Ecto neural progenitor cell (in vitro differentiated cells): ENCODE results near the gene RASL11A.
"Not testable (repeated sequence)": the region's sequence is repeated elsewhere in the genome, so short reads cannot be mapped to it uniquely, and the experiment has no call there.

Experiments used
- DNase-seq: peaks from one replicate; pipeline ENCODE4 v3.0.0-alpha.2; 2018; ENCODE audit warnings: low spot score

Gene RASL11A

DNA sequence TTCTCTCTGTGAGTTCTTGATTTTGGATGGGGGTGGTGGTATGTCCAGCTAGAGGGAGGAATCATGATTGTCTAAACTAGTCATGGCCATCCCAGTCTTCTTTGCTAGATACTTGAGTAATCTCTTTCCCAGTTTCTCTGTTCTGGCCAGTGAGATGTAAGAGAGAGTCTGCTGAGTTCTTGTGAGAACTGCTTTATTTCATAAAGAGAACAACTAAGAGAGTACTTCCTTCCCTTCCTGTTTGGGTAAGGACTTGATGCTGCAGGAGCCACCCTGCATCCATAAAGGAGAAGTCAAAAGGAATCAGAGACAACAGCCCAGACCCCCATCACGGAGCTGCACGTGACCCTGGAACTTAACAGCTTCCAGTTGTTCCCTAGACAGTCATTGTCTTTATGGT lies 3.0 kb upstream of the RASL11A start:
- DNase-seq: no peak

DNA sequence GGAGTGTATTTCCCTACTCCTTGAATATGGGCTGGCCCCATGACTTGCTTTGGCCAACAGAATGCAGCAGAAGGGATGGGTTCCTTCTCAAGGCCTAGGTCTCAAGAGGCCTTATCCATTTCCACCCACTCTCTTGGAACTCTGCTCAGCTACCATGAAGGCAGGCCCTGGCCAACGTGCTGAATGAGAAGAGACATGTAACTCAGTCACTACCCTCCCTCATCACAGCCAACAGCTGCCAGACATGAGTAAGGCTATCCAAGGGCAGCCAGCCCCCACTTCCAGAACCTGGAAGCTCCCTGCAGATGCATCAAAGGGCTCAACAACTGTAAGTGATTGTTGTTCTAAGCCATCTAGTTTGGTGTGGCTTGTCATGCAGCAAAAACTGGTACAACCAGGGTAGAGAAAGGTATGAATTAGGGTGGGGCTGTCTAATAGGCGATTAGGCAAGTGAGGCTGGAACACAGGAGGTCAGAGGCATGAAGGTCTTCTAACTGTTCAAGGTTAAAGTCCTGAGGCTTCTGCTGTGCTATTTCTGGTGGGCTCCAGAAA lies 1.4 kb upstream of the RASL11A start:
- no peak for DNase-seq

DNA sequence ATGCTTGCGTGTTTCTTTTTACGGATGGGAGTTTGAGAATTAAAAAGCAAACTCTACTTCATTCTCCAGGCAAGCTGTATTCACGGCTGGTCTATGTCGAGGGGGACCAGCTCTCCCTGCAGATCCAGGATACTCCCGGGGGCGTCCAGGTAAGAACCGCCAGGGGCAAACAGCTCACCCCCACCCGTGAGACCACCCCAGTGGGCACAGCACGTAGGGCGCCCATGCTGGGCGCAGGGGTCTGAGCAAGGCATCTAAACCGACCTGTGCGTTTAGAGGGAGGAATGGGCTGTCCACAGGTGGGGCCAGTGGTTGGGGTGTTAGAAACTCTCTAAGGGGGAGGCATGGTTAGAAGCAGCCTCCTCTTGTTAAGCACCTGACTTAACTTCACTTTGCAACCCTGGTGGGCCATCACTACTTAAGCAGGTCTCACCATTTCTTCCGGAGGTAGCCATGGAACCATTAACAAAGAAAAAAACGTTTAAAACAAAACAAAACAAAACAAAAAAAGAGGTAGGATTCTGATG lies 1.0 kb downstream of the RASL11A start:
- no peak for DNase-seq

GRCh38 chr13:27273658-27274425 lies 3.2 kb downstream of the RASL11A start:
- no peak for DNase-seq

DNA sequence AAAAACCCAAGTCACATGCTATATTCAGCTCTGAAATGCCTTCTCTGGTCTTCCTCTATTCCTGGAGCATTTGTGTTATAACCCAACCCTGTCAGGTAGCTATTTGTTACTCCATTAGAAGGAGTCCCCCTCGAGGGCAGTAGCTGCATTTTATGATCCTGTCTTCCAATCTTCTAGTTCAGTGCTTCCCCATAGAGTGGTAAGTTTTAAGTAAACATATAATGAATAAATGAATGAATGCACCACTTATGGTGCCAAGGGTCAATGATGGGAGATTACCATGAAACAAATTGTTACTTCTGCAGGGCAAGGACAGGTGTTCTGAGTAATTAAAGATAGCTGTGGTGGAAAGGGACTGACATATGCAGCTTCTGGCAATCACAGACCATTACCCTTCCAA lies 4.0 kb downstream of the RASL11A start:
- DNase-seq: no peak

GRCh38 chr13:27276188-27276587 lies 5.6 kb downstream of the RASL11A start:
- no peak for DNase-seq

GRCh38 chr13:27279506-27279905 lies 8.9 kb downstream of the RASL11A start:
- no peak for DNase-seq

DNA sequence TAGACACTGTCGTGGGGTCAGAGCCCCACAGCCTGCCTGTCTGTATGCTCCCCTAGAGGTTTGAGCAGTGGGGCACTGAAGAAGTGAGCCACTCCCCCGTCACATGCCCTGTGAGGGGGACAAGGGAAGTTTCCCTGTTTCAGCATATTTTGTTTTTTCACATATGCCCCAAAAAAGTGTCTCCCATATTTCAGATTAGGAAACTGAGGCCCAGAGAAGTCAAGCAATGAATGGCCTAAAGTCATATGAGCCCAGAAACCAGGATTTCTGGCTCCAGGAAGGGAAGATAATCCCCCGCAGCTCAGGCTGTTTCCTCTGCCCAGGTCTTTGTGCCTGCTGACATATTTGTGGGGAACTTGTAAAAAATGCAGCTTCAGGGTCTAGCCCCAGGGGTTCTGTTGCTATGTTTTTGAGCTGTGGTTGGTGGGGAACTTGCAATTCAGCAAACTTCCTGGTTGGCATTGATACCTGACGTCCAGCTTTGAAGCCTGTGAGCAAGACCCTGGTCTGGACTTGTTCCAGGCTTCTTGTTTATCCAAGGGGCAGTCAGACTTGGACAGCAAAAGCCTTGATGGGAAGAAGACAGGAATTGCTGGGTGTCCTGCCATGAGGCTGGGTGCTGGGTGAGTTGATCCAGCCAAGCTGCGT lies 9.5 kb downstream of the RASL11A start:
- no peak for DNase-seq

DNA sequence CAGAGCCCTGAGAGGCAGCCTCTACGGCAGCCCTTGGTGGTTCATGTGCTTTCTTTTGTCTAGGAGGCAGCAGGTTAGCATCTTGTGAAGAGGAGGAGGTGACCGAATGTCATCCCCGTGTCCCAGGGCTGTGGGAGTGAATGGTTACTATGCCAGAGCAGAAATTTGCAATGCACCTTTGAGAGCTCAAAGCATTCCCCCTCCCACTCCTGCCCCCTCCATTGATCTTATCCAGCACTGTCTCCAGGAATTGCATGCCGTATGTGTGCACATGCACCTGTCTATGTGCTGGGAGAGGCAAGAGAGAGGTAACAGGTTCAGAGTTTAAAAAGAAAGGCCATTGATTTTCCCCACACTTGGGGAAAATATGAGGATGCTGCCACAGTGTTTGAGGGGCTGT lies 10.2 kb downstream of the RASL11A start:
- DNase-seq: no peak

DNA sequence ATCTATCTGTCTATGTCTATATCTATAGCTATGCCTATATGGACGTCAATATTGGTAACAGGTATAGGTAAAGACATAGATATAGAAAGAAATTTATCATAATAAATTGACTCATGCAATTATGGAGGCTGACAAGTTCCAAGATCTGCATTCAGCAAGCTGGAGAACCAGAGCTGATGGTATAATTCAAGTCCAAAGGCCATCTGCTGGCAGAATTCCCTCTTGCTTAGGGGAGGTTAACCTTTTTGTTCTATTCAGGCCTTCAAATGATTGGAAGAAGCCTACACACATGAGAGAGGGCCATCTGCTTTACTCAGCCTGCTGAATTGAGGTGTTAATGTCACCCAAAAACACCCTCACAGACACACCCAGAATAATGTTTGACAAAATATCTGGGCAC lies 10.8 kb downstream of the RASL11A start:
- no peak for DNase-seq

GRCh38 chr13:27283906-27284493 lies 13.4 kb downstream of the RASL11A start:
- no peak for DNase-seq

DNA sequence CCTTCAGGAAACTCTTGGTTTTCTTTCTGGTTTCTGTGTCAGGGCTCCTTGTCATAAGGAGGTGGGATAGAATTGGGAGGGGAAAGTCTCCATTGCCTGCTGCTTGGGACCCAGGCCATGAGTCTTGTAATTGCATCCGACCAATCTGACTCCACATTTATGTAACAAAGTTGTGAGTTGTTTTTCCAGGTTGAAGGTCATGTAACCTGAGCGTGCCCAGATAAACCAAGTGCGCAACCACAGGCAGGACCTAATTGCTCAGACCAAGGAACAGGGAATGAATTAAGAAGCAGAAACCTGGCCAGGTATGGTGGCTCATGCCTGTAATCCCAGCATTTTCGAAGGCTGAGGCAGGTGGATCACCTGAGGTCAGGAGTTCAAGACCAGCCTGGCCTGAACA lies 17.8 kb downstream of the RASL11A start:
- DNase-seq: no peak

DNA sequence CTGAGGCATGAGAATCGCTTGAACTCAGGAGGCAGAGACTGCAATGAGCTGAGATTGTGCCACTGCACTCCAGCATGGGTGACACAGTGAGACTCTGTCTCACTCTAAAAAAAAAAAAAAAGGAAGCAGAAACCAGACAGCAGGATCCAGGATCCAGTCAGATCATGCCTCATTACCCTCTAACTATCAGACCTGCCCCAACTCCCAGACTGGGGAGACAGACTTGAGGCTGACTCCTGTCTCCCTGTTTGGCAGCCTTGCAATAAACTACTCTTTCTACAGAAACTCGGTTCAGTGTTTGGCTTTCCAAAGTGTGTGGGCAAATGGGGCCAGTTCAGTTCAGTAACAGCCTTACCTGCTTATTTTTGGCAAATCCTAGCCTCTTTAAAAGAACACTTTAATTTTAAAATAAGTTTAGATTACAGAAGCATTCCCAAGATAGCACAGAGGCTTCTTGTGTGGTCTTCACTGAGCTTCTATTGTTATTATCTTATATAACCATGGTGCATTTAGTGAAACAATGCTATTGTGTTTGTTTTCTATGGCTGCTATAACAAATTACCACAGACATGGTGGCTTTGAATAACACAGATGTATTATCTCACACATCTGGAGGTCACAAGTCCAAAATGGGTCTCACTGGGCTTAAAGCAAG lies 18.5 kb downstream of the RASL11A start:
- no peak for DNase-seq

GRCh38 chr13:27290715-27291114 lies 20.1 kb downstream of the RASL11A start:
- DNase-seq: no peak

DNA sequence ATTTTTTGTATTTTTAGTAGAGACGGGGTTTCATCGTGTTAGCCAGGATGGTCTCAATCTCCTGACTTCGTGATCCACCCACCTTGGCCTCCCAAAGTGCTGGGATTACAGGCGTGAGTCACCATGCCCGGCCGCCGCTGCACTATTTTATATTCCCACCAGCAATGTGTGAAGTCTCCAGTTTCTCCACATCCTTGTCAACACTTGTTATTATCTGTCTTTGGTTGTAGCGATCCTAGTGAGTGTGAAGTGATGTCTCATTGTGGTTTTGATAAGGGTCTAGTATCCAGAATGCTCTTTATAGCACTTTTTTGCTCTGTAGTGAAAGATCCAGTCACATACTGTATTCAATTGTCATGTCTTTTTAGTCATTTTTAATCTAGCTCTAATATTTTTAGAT lies 21.3 kb downstream of the RASL11A start:
- DNase-seq: not testable (repeated sequence)

DNA sequence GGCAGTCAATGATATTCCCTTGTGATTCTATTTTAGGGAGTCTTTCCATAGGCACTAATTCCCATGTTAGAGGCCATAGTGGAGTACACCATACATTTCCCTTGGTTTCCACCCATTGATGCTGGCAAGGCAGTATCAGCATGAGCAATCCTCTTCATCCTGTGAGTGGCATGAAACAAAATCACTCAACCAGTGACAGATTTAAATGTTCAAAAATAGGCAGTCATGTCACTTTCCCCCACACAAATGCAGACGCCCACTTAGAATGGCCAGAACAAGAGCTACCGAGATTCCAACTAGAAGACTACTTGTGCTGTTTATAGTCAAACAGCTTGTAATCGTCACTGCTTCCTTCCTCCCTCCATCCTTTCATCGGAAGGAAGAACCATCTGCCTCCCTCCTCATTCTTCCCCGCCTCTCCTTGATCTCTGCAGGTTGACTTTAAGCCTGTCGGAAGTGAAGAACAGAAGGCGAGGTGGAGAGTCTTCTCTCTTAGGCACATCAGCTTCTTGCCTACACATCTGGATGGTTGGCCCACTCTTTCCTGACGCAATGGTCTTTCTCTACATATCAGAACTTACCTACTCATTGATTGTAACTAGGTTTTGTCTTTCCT lies 22.6 kb downstream of the RASL11A start:
- DNase-seq: no peak

DNA sequence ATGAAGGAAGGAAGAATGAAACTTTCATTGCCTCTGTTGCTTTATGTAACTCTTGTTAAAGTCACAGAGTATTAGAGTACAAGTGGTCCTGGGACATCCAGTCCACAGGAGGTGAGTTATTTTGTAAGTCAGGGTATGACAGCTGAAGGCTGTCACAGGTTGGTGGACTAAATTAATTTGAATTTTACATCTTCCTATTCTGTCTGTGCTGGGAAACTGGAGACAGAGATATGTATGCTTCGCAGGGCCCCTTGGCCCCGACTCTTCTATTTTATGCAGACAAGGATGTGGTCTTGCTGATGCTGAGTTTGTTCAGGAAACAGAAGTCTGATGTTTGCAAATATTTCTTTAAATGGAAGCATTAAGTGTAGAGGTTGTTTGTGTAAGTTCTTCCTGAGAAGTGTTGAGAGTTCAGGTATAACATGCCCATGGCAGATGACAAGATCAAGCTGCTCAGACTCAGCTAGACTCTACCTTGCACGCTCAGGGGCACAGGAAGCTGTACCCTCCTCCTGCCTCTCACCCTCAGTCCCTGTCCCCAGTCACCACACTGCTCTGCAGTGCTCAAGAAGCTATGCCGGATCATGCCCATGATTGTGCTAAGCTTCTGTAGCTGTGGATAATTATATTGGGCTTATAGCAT lies 23.4 kb downstream of the RASL11A start:
- no peak for DNase-seq

DNA sequence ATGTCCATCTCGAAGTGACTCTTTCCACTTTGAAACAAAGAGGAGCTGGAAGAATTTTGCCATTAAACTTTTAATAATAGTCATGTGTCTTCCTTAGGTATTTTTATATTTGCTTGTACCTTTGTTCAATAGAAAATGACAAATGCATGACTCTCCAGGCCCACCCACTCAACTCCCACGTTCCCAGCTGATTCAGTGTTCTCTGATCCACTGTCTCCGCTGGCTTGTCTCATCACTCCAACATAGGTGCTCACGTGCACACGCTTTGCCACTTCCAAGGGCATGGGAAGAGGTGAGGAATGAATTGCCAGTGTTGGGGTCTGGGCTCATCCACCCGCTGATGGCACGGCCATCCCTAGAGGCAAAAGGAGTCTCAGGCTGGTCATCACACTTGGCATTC lies 24.5 kb downstream of the RASL11A start:
- DNase-seq: no peak

DNA sequence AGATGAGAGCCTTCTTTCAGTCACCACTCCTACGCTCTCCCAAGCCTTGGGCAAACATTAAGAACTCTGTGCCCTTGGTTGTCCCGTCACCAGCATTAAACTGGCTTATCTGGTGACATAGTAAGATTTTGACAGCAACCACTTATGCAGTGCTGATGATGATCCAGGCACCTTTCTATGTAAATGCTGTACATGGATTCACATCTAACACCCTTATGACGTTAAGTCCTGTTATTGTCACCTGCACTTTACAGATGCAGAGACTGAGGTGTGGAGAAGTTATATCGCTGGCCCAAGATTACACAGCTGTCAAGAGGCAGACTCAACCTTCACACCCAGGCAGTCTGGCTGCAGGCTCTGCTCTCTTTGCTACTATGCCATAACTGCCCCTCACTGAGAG lies 25.0 kb downstream of the RASL11A start:
- no peak for DNase-seq

DNA sequence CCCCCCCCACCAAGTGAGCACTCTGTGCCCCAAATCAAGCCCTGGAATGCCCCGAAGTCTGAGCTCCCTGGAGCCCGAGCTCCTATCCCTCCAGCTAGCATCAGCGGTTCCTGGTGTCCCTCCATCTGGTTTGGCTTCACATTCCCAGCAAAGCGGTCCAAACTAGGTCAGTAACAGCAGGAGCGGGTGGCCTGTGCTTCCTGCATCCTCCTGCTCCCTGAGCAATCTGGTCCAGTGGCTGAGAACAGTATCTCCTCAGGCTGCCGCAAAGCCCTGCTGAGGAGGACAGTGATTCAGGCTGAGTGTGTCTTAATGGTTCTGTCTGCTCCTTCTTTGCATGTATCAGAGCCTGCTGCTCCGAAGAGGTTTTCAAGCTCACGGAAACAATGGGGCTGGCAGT lies 25.9 kb downstream of the RASL11A start:
- no peak for DNase-seq

GRCh38 chr13:27298849-27299248 lies 28.2 kb downstream of the RASL11A start:
- DNase-seq: no peak
